ENCODE results near the gene SLC18A2. TPM values are rescaled to one million over a fixed set of nuclear protein-coding genes. Genes with fewer than 3 reads are reported as not detected.

Gene SLC18A2
- total RNA-seq, 4 donors from 2014 or later: 0.60 to 1.7 (median 0.93) TPM; not detected in 1

DNA sequence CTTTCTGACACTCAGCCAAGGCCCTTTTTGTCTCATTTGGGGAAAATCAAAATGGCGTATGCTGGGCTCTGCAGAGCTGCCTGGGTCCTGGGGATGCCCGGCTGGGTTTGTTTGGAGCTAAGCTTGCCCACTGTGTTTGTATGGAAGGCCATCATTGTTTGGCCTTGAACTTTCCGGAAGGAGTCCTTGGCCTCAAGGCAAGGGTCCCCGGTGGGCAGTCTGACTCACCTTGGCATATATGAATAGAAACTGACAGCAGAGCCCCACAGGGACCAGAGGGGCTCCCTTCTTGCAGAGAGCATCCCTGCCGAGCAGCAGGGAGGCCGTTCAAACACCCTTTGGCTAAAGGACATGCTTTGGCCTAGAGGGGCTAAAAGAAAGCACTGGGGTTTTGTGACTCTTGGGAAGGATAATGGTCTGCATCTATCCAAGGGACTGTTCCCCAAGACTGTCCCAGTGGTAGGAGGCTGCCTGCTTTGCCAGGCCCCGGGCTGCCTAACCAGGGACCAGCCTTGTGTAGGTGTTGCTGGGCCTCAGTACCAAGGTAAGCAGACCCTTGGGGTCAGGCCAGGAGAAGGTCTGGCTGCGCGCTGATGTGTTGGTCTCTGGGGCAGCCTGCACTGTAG, 15.0 kb downstream of the SLC18A2 start:
- TF ChIP-seq, protein P1, sequence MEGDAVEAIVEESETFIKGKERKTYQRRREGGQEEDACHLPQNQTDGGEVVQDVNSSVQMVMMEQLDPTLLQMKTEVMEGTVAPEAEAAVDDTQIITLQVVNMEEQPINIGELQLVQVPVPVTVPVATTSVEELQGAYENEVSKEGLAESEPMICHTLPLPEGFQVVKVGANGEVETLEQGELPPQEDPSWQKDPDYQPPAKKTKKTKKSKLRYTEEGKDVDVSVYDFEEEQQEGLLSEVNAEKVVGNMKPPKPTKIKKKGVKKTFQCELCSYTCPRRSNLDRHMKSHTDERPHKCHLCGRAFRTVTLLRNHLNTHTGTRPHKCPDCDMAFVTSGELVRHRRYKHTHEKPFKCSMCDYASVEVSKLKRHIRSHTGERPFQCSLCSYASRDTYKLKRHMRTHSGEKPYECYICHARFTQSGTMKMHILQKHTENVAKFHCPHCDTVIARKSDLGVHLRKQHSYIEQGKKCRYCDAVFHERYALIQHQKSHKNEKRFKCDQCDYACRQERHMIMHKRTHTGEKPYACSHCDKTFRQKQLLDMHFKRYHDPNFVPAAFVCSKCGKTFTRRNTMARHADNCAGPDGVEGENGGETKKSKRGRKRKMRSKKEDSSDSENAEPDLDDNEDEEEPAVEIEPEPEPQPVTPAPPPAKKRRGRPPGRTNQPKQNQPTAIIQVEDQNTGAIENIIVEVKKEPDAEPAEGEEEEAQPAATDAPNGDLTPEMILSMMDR (IDR thresholded peaks at IDR 0.05): no peak
- DNase-seq (ENCODE audit: low spot score) (no peak), ATAC-seq (ENCODE audit: low FRiP score) (no peak)

DNA sequence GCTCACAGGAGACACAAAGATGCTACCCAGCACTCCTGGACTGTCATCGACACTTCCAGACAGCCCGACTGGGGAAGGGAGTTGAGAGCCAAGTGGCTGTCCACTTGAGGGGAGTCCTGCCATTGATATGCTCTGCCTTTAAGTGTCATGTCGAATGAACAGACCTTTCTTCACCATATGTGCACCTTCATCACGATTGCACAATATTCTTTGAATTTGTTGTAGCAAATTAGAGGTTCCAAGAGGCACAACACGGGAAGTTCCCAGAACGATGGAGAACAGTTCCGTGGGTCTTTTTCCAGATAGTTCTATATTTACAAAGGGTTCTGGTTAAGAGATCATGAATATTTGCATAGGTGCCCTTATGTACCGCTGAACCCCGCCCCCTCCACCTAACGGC, 16.0 kb downstream of the SLC18A2 start:
- TF ChIP-seq, protein P1 (IDR thresholded peaks at IDR 0.05): no peak
- DNase-seq (ENCODE audit: low spot score): no peak
- ATAC-seq (ENCODE audit: low FRiP score): no peak

DNA sequence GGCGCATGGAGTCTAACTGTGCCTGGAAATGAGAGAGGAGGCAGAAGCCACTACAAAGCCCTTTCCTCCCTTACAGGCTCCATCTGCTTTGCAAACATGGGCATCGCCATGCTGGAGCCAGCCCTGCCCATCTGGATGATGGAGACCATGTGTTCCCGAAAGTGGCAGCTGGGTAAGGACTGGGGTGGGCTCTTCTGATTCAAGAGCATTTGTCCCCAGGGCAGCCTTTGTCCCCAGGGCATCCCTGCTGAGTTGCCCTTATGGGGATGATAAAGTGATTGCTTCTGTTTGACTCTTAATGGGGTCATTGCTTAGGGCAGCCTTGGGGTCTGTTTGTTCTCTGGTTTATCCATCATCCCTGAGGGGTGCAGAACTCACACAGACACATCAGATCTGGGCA, 16.8 kb downstream of the SLC18A2 start:
- TF ChIP-seq, protein P1 (IDR thresholded peaks at IDR 0.05): no peak
- no peak for ATAC-seq (ENCODE audit: low FRiP score)
- DNase-seq (ENCODE audit: low spot score): no peak

DNA sequence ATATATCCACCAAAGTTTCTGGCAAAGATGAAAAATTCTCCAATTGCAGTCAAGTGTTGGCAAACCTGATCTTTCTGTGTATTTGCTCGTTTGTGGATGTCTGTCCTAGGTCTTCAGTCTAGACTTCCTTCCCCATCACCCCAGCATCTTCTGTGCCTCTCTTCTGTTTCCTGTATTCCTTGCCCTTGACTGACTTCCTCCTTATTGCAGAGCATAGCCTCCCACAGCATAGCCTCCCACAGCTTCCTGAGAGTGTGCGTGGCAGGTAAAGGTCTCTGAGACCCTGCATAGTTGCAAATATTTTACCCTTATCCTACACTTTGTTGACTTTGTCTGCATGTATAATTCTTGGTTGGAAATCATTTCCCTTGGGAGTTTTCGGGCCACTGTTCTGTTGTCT, 18.4 kb downstream of the SLC18A2 start:
- TF ChIP-seq, protein P1 (IDR thresholded peaks at IDR 0.05): no peak
- DNase-seq (ENCODE audit: low spot score) (no peak), ATAC-seq (ENCODE audit: low FRiP score) (no peak)

DNA sequence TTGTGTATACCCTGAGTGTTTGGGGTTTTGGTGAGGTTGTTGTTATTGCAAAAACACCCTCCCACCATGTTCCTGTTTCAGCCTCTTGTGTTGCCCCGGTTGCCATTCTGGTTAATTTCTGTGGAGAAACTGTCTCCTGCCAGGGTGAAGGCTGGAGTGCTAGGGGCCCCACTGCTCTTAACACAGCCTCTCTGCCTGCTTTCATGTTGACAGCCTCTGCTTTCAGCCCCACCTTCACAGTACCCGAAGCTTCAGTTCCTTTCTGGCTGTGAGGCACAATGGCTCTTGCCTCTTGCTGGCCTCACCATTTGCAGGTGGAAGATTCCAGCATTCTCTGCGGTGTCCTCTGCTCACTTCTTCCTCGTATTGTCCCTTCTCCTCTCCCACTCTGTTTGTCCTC, 19.2 kb downstream of the SLC18A2 start:
- ATAC-seq (ENCODE audit: low FRiP score) (no peak), DNase-seq (ENCODE audit: low spot score) (no peak)
- TF ChIP-seq, protein P1 (IDR thresholded peaks at IDR 0.05): no peak

DNA sequence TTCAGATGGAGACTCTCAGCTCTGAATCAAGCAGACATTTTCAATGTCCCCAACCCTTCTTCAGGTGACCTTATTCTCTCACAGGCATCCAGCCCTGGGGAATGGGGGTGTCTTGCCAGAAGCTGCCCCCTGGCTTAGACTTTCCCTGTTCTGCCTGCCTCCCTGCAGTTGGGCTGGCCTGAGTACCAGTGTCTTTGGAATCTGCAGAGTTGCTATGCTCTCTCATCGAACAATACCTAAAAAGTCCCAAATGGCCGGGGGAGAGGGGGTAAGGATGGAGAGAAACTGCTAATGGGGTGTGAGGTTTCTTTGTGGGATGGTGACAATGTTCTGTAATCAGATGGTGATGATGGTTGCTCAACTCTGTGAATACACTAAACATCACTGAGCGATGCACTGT, 20.6 kb downstream of the SLC18A2 start:
- ATAC-seq (ENCODE audit: low FRiP score) (no peak), DNase-seq (ENCODE audit: low spot score) (no peak)
- TF ChIP-seq, protein P1 (IDR thresholded peaks at IDR 0.05): no peak

DNA sequence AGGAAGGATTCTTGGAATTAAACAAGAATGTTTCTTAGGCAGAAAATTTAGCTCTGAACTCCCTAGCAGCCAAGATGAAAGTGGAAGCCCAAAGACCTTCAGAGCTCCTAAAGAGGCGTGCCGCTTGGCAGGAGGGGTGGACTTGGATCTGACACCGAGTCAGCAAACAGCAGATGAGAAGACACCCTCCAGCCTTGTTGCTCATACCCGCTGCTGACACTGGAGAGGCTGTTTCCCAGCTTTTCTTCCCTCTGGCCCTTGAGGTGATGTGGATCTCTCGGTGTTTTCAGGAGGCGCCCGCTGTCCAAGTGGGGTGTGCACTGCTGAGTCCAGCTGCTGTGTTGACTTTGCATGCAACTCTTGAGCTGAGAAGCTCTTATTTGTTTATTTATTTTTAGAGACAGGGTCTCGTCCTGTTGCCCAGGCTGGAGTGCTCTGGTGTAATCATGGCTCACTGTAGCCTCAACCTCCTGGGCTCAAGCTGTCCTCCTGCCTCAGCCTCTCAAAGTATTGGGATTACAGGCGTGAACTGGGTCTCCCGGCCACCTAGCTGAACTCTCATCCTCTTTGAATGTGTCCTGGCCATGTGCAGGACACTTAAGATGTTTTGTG, 21.5 kb downstream of the SLC18A2 start:
- DNase-seq (ENCODE audit: low spot score): no peak
- ATAC-seq (ENCODE audit: low FRiP score): no peak
- TF ChIP-seq, protein P1 (IDR thresholded peaks at IDR 0.05): no peak

Data from omental fat pad (tissue), 4 donors.